Heart right ventricle (tissue), 16 donors: Measurements from ENCODE around the gene DENND6A. TPM values are rescaled to one million over a fixed set of nuclear protein-coding genes. Genes with fewer than 3 reads are reported as not detected.

Source experiments
- ATAC-seq, 8 donors: fragments of 200-7000 bp; cut with Tn5 transposase; one replicate each; pipeline ENCODE4 v1.9.1; 2020; ENCODE audit warnings: mild to moderate bottlenecking in 8 of 8, moderate library complexity in 8 of 8, moderate number of reproducible peaks in 1 of 8
- DNase-seq, 2 donors: peaks; one replicate each; pipeline ENCODE4 v3.0.0-alpha.2; 2020
- H3K27ac ChIP-seq, 10 donors: fragments of 200-600 bp; sonication (generic) in 2 of 10; one replicate each; pipeline versions ENCODE4 v1.5.0 to v1.8.0; 2020 to 2022; ENCODE audit warnings: mild to moderate bottlenecking in 3 of 10
- H3K27me3 ChIP-seq, 7 donors: fragments of 200-600 bp; one replicate each; pipeline ENCODE4 v1.8.0; 2021 to 2022; ENCODE audit warnings: mild to moderate bottlenecking in 2 of 7
- H3K36me3 ChIP-seq, 9 donors: fragments of 200-600 bp; sonication (generic) in 1 of 9; one replicate each; pipeline versions ENCODE4 v1.5.0 to v1.8.0; 2020 to 2022; ENCODE audit warnings: mild to moderate bottlenecking in 2 of 9
- H3K4me1 ChIP-seq, 9 donors: fragments of 200-600 bp; sonication (generic) in 1 of 9; one replicate each; pipeline versions ENCODE4 v1.5.0 to v1.8.0; 2020 to 2022; ENCODE audit warnings: mild to moderate bottlenecking in 4 of 9
- H3K4me3 ChIP-seq, 10 donors: fragments of 200-600 bp; sonication (generic) in 2 of 10; one replicate each; pipeline versions ENCODE4 v1.5.0 to v1.8.0; 2020 to 2022; ENCODE audit warnings: mild to moderate bottlenecking in 7 of 10, moderate library complexity in 2 of 10
- H3K9me3 ChIP-seq, 11 donors: fragments of 200-600 bp in 10 of 11; sonication (generic) in 2 of 11; one replicate each; pipeline versions ENCODE4 v1.5.0 to v1.8.0; 2013 to 2022; ENCODE audit warnings: mild to moderate bottlenecking in 2 of 11, control low read depth in 1 of 11, moderate library complexity in 1 of 11
- CTCF ChIP-seq, 9 donors: fragments of 200-600 bp; sonication (generic) in 2 of 9; IDR thresholded peaks; one replicate each; pipeline versions ENCODE4 v1.5.0 to v1.8.0; 2021 to 2022; ENCODE audit warnings: antibody characterized with exemption in 9 of 9, mild to moderate bottlenecking in 5 of 9, moderate library complexity in 1 of 9
- WGBS, 2 donors: extraction: QIAGEN DNeasy Blood & Tissue Kit; methylation state at CpG; one replicate each; pipeline ENCODE4 v1.1.7; 2013; ENCODE audit warnings: inconsistent platforms in 1 of 2; 5-methylcytosine and 5-hydroxymethylcytosine counted together
- intact Hi-C, 10 donors: fragments of 100-400 bp; cut with DNase I; formaldehyde crosslinking; loops; one replicate each; pipeline versions ENCODE4 v1.11.1 to v1.14.2; 2022
- polyA plus RNA-seq, 2 donors: library from polyadenylated mRNA; stranded (reverse); fragments of 200-250 nt; gene quantifications; one replicate each; pipeline ENCODE4 v1.2.3, GENCODE V29; 2013
- total RNA-seq, 10 donors: library from RNA; stranded (reverse); fragmentation: NEBNext Ultra II Directional in 3 of 10; extraction: Animal tissue kit (Norgen Biotek cat#: 25700) in 3 of 10; gene quantifications; one replicate each; pipeline versions ENCODE4 v1.2.1 to v1.2.4, GENCODE V29; 2021 to 2023
- donor health status: Arrhythmogenic right ventricular cardiomyopathy.
- donor health status: ischemic (EF 13 %, LVEDD 7.1; RV severe dilation, severe dysfunction).
- donor health status: healthy with polysubstance abuse.
- donor health status: DM: no; HTN: yes; CAD: no.
- donor health status: DM: no; HTN: no; CAD: no.
- donor health status: ischemic (EF 25% LVEDD 6.9; RV normal size, moderate dysfunction).
- donor health status: ischemic (EF 25% LVEDD 5.7; RV mildly dilated, moderate dysfunction).
- donor health status: healthy.
- donor health status: DM: yes; HTN: yes; CAD: no.
- donor health status: Ischemic cardiomyopathy.
- donor health status: ischemic (EF 35%, LVEDD 5.7; RV mildly dilated, moderate dysfunction).
- donor health status: nonischemic (EF 11% LVEDD 7.7; RV severe dilation, severe dysfunction).
- donor health status: DM: yes; HTN: yes; CAD: no.
- donor health status: PGD.
- donor health status: ischemic (EF 29% LVEDD 5.4; RV normal size, mild dysfunction).
- donor health status: nonischemic (EF 23%, LVEDD 6.1; RV moderate dilation, normal function).

Gene DENND6A
- total and polyA plus RNA-seq, 12 donors: 4.3 to 28.9 (median 18.8) TPM

- Histone ChIP-seq H3K27ac (no peak overlapping the region), H3K36me3 (peaks cover 0 to 27% (median 0%) of the 10 kb centered on the region in 9 donors), H3K27me3 (no peaks in the 10 kb centered on the region), H3K9me3 (peaks cover 0 to 4% (median 0%) of the 10 kb centered on the region in 11 donors), H3K4me1 (peaks cover 5 to 31% (median 22%) of the 10 kb centered on the region in 9 donors), H3K4me3 (no peak overlapping the region)
- no peak for TF ChIP-seq CTCF (IDR thresholded peaks at IDR 0.05)
- 96 to 98% methylated on average over 2 of the region's 2 CpGs for WGBS, 2 donors
- intact Hi-C loops: no loop called here
- DNase-seq: no peak
- ATAC-seq: no peak
Observed at GRCh38 chr3:57600195-57600594, 92.7 kb downstream of the DENND6A start.

GRCh38 chr3:57598765-57599360 lies 94.0 kb downstream of the DENND6A start:
- WGBS, 2 donors: 39 to 53% methylated on average over 5 of the region's 5 CpGs
- intact Hi-C loops: loop anchor here in 3 of 10 donors (5.0 kb wide), 2 partner anchors 42 to 158 kb away; partner anchors contain the start of genes SLMAP (in 2 of the 3) and PDE12 (in 1 of the 3)

GRCh38 chr3:57597127-57597923 lies 95.6 kb downstream of the DENND6A start, which contains the start of gene ARF4:
TSS of gene ARF4 (minus strand) at chr3:57597344. CDS start at chr3:57597140, 204 bp downstream.
- peak within 1 kb of the TSS; percentile 84 to 99 (median 96) for H3K27ac ChIP-seq
- H3K36me3 ChIP-seq: peaks cover 0 to 22% (median 0%) of the 10 kb centered on the region in 9 donors
- H3K4me3 ChIP-seq: peak within 1 kb of the TSS; percentile 67 to 97 (median 86)
- peak in 6 of 9 donors; percentile 5 to 59 (median 37) for TF ChIP-seq CTCF (IDR thresholded peaks at IDR 0.05)
- ATAC-seq (peak; percentile 96 to 97 (median 96)), DNase-seq (peak; percentile 99 to 100)
- no peaks in the 10 kb centered on the region for H3K27me3 ChIP-seq
- intact Hi-C loops: loop anchor here in 6 of 10 donors (2.0 to 5.0 kb wide), 3 partner anchors 40 to 160 kb away; partner anchors contain the start of genes PDE12 (in 6 of the 6) and SLMAP (in 2 of the 6)
- WGBS, 2 donors: 0% methylated on average over 67 of the region's 67 CpGs
- no peaks in the 10 kb centered on the region for H3K9me3 ChIP-seq
- peaks cover 5 to 60% (median 51%) of the 10 kb centered on the region in 9 donors for H3K4me1 ChIP-seq

More at GRCh38 chr3:57598765-57599360, 94.0 kb downstream of the DENND6A start:
- no peak for TF ChIP-seq CTCF (IDR thresholded peaks at IDR 0.05)
- ATAC-seq (no peak), DNase-seq (no peak)
- Histone ChIP-seq H3K4me1 (peaks cover 5 to 45% (median 36%) of the 10 kb centered on the region in 9 donors), H3K4me3 (peak overlapping the region in 9 of 10 donors; percentile 43 to 97 (median 86)), H3K27me3 (no peaks in the 10 kb centered on the region), H3K9me3 (no peaks in the 10 kb centered on the region), H3K27ac (peak overlapping the region in 9 of 10 donors; percentile 88 to 99 (median 95)), H3K36me3 (peaks cover 0 to 20% (median 0%) of the 10 kb centered on the region in 9 donors)
